ELR (cell line): ENCODE data around the gene CIB4.
A peak's percentile ranks its signal among the peaks of the same experiment; 100 is the strongest.

Experiments
- DNase-seq: peaks from one replicate; pipeline ENCODE4 v3.0.0-alpha.2; 2015; ENCODE audit warnings: low read depth

CIB4 gene

GRCh38 chr2:26621469-26622199 is 19.5 kb downstream of the CIB4 start:
- peak; percentile 54 for DNase-seq

GRCh38 chr2:26620031-26620605 is 21.0 kb downstream of the CIB4 start:
- no peak for DNase-seq

GRCh38 chr2:26619521-26619951 is 21.6 kb downstream of the CIB4 start:
- no peak for DNase-seq

- no peak for DNase-seq
Observed at GRCh38 chr2:26619096-26619495, 22.1 kb downstream of the CIB4 start.

- no peak for DNase-seq
Observed at GRCh38 chr2:26618611-26619010, 22.6 kb downstream of the CIB4 start.

- DNase-seq, result no peak
Observed at GRCh38 chr2:26617588-26618083, 23.5 kb downstream of the CIB4 start.

GRCh38 chr2:26616706-26617587 is 24.2 kb downstream of the CIB4 start:
- no peak for DNase-seq

- DNase-seq, result no peak
Observed at GRCh38 chr2:26615860-26616705, 25.1 kb downstream of the CIB4 start.

GRCh38 chr2:26615336-26615859 is 25.8 kb downstream of the CIB4 start:
- peak; percentile 53 for DNase-seq

- DNase-seq, result no peak
Observed at GRCh38 chr2:26614216-26615138, 26.7 kb downstream of the CIB4 start.

GRCh38 chr2:26613241-26614215 is 27.6 kb downstream of the CIB4 start:
- no peak for DNase-seq

GRCh38 chr2:26612522-26613240 is 28.5 kb downstream of the CIB4 start:
- no peak for DNase-seq

GRCh38 chr2:26612034-26612433 is 29.1 kb downstream of the CIB4 start:
- no peak for DNase-seq

- no peak for DNase-seq
Observed at GRCh38 chr2:26610504-26611335, 30.4 kb downstream of the CIB4 start.

GRCh38 chr2:26609839-26610277 is 31.3 kb downstream of the CIB4 start:
- DNase-seq, result no peak

GRCh38 chr2:26609205-26609631 is 31.9 kb downstream of the CIB4 start:
- DNase-seq, result no peak

GRCh38 chr2:26608557-26608956 is 32.6 kb downstream of the CIB4 start:
- DNase-seq, result no peak
